LoVo (cell line): ENCODE results near the gene MXD3.
A peak's percentile ranks its signal among the peaks of the same experiment; 100 is the strongest.

Experiments
- DNase-seq: peaks from one replicate; pipeline ENCODE4 v3.0.0-alpha.2; 2016; ENCODE audit warnings: low spot score

MXD3 gene

GRCh38 chr5:177303121-177303924 lies 8.4 kb downstream of the MXD3 start, which contains the start of the genes PRELID1 and RAB24:
PRELID1 (plus strand) TSS chr5:177303799; CDS start chr5:177303986, 187 bp downstream.
RAB24 (minus strand) TSS chr5:177303719; CDS start chr5:177303288, 431 bp downstream.
- DNase-seq, result peak; percentile 94

- DNase-seq, result no peak
Measured at GRCh38 chr5:177302354-177303110, 9.2 kb downstream of the MXD3 start.

- DNase-seq, result peak; percentile 74
Measured at GRCh38 chr5:177301503-177302165, 10.1 kb downstream of the MXD3 start.

GRCh38 chr5:177300951-177301350 lies 10.7 kb downstream of the MXD3 start:
- no peak for DNase-seq

GRCh38 chr5:177300236-177300880 lies 11.3 kb downstream of the MXD3 start:
- no peak for DNase-seq

GRCh38 chr5:177299697-177300096 lies 12.0 kb downstream of the MXD3 start:
- DNase-seq, result no peak

- no peak for DNase-seq
Measured at GRCh38 chr5:177297922-177298321, 13.8 kb downstream of the MXD3 start.

GRCh38 chr5:177296581-177296980 lies 15.1 kb downstream of the MXD3 start:
- no peak for DNase-seq

- no peak for DNase-seq
Measured at GRCh38 chr5:177295924-177296323, 15.8 kb downstream of the MXD3 start.

- no peak for DNase-seq
Measured at GRCh38 chr5:177294632-177295031, 17.1 kb downstream of the MXD3 start.

- DNase-seq, result no peak
Measured at GRCh38 chr5:177293819-177294581, 17.7 kb downstream of the MXD3 start.

GRCh38 chr5:177291735-177292134 lies 20.0 kb downstream of the MXD3 start:
- DNase-seq, result no peak

GRCh38 chr5:177290816-177291596 lies 20.7 kb downstream of the MXD3 start:
- DNase-seq, result no peak

- DNase-seq, result no peak
Measured at GRCh38 chr5:177288191-177288590, 23.5 kb downstream of the MXD3 start.

GRCh38 chr5:177276886-177277285 lies 34.8 kb downstream of the MXD3 start:
- no peak for DNase-seq

GRCh38 chr5:177275883-177276282 lies 35.8 kb downstream of the MXD3 start:
- DNase-seq, result no peak

GRCh38 chr5:177271113-177271512 lies 40.6 kb downstream of the MXD3 start:
- DNase-seq, result no peak

- no peak for DNase-seq
Measured at GRCh38 chr5:177270653-177271052, 41.0 kb downstream of the MXD3 start.

- no peak for DNase-seq
Measured at GRCh38 chr5:177269976-177270375, 41.7 kb downstream of the MXD3 start.

- DNase-seq, result no peak
Measured at GRCh38 chr5:177269232-177269895, 42.3 kb downstream of the MXD3 start.
